OCI-LY7 (cell line): ENCODE data around the gene C19orf67. TPM values are rescaled to one million over a fixed set of nuclear protein-coding genes. Genes with fewer than 3 reads are reported as not detected.

Experiments
- BruUV-seq: library from RNA; stranded (reverse); fragments of 400-500 nt; replicated peaks from 2 replicates; lab custom pipeline; 2021; lab: Mats Ljungman, UMichigan
- CTCF ChIA-PET: fragments of 300-600 bp; sonication (Branson Sonifier 250); formaldehyde crosslinking; loops from one replicate; lab custom pipeline; 2022; ENCODE audit warnings: antibody characterized with exemption; ENCODE audit not compliant: unreplicated experiment; lab: Charles Lee
- POLR2A ChIA-PET: fragments of 300-600 bp; sonication (Branson Sonifier 250); formaldehyde crosslinking; loops from one replicate; lab custom pipeline; 2022; ENCODE audit warnings: antibody characterized with exemption; lab: Charles Lee
- DNase-seq: peaks from one replicate; pipeline ENCODE4 v3.0.0-alpha.2; 2015; ENCODE audit warnings: low spot score
- H2AFZ ChIP-seq: fragments of 200-600 bp; sonication (generic), shearing (Covaris generic); 2 replicates; pipeline ENCODE4 v1.6.1; 2014; ENCODE audit warnings: mild to moderate bottlenecking, antibody characterized with exemption, low read length, moderate library complexity
- H3K27ac ChIP-seq: fragments of 200-600 bp; sonication (generic); 2 replicates; pipeline ENCODE4 v1.5.1; 2014; ENCODE audit warnings: mixed run types, low read depth, mild to moderate bottlenecking, moderate library complexity, low read length, inconsistent platforms; ENCODE audit not compliant: poor library complexity, severe bottlenecking
- H3K36me3 ChIP-seq: fragments of 200-600 bp; sonication (generic); 2 replicates; pipeline ENCODE4 v1.6.1; 2014; ENCODE audit warnings: mild to moderate bottlenecking, antibody characterized with exemption, low read length, moderate library complexity, mixed read lengths; ENCODE audit not compliant: insufficient read depth
- H3K4me1 ChIP-seq: fragments of 200-600 bp; sonication (generic); 2 replicates; pipeline ENCODE4 v1.5.1; 2014; ENCODE audit warnings: mild to moderate bottlenecking, low read length; ENCODE audit not compliant: insufficient read depth, poor library complexity, severe bottlenecking
- H3K4me2 ChIP-seq: fragments of 200-600 bp; sonication (generic); 2 replicates; pipeline ENCODE4 v1.6.1; 2014; ENCODE audit warnings: mild to moderate bottlenecking, low read length
- H3K4me3 ChIP-seq: fragments of 200-600 bp; sonication (generic); 2 replicates; pipeline ENCODE4 v1.5.1; 2014; ENCODE audit warnings: mild to moderate bottlenecking, low read depth, low read length; ENCODE audit not compliant: poor library complexity, severe bottlenecking
- H3K79me2 ChIP-seq: fragments of 200-600 bp; sonication (generic); 2 replicates; pipeline ENCODE4 v1.6.1; 2016; ENCODE audit warnings: low read depth, mild to moderate bottlenecking, low read length, moderate library complexity, mixed read lengths; ENCODE audit not compliant: insufficient read depth
- H3K9me2 ChIP-seq: fragments of 200-600 bp; sonication (generic); 2 replicates; pipeline ENCODE4 v1.6.1; 2016; ENCODE audit warnings: mild to moderate bottlenecking, low read length, mixed read lengths; ENCODE audit not compliant: insufficient read depth
- H3K9me3 ChIP-seq: fragments of 200-600 bp; sonication (generic); 2 replicates; pipeline ENCODE4 v1.6.1; 2014; ENCODE audit warnings: mild to moderate bottlenecking, mixed run types, low read length, mixed read lengths
- H4K20me1 ChIP-seq: fragments of 200-600 bp; sonication (generic); 2 replicates; pipeline ENCODE4 v1.6.1; 2014; ENCODE audit warnings: mild to moderate bottlenecking, antibody characterized with exemption, low read length, moderate library complexity, mixed read lengths; ENCODE audit not compliant: insufficient read depth
- CTCF ChIP-seq: fragments of 200-600 bp; sonication (generic); conservative IDR thresholded peaks from 2 replicates; pipeline ENCODE4 v1.5.1; 2014; ENCODE audit warnings: mild to moderate bottlenecking, antibody characterized with exemption, low read length, moderate library complexity, mixed read lengths
- EZH2phosphoT487 ChIP-seq: fragments of 200-600 bp; sonication (generic); IDR thresholded peaks from 2 replicates; pipeline ENCODE4 v1.6.1; 2018; ENCODE audit warnings: low read depth, borderline replicate concordance, mild to moderate bottlenecking, mixed run types, antibody characterized with exemption, low read length, moderate library complexity, mixed read lengths
- intact Hi-C: fragments of 100-400 bp; cut with micrococcal nuclease; formaldehyde crosslinking; loops from one replicate; pipeline ENCODE4 v1.10.0; 2022; ENCODE audit not compliant: unreplicated experiment
- total RNA-seq, 2 experiments: library from RNA; depleted of rRNA in 1 of 2; stranded (reverse); fragments of >200 nt in 1 of 2; shearing (Covaris generic) in 1 of 2; gene quantifications; 2 replicates each; pipeline ENCODE4 v1.2.3, GENCODE V29; 2014 to 2022

The C19orf67 gene
- total RNA-seq, 2 experiments from 2014 or later = 1.4 to 2.6 TPM

DNA sequence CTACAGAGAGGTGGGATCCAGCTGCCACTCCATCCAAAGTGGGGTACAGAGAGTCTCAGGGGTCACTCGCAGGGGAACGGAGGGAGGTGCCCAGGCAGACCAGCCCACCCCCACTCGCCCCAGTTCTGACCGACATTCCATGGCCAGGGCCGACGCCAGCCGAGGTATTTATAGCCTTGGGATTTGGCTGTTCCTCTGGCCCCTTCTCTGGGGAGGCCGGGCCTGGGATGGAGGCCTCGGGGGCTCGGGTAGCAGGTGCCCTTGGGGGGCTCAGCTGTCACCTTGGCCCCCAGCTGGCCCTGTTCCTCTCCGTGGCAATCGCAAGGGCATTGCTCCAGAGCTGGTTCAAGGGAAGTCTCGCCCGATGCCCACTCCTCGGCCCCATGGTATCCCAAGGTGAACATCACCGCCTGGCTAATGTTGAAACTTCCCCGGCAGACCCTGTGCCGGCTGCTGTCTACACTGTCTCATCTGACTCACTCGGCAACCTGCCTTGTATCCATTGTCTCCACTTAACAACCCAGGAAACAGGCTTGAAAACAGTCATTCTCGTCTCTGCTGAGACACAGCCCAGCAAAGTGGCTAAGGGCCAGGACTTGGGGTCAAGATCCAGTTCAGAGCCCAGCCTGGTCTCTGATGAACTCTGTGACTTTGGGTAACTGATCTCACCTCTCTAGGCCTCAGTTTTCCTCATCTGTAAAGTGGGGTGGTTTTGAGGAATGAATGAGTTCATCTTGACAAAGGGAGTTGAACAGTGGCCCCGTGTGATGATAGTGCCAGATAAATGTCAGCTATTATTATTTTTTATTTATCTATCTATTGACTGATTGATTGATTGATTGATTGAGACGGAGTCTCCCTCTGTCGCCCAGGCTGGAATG lies 22.2 kb upstream of the C19orf67 start:
- no TSS peak for BruUV-seq
- Histone ChIP-seq H4K20me1 (no peaks in the 10 kb centered on the region), H3K79me2 (no peaks in the 10 kb centered on the region), H3K36me3 (no peaks in the 10 kb centered on the region; the same call in 1 of the 2 replicates), H2AFZ (no peak overlapping the region), H3K4me1 (no peaks in the 10 kb centered on the region), H3K4me2 (no peak overlapping the region), H3K27ac (no peak overlapping the region), H3K4me3 (no peak overlapping the region), H3K9me3 (no peaks in the 10 kb centered on the region), H3K9me2 (no peaks in the 10 kb centered on the region)
- intact Hi-C loops = no loop called here
- ChIA-PET POLR2A (no interaction called here), CTCF (interaction anchor here (0.6 kb wide), 1 partner anchor 27 kb away, joined by 3 read pairs; no protein-coding TSS in a partner anchor)
- TF ChIP-seq EZH2phosphoT487 = no peak
- no peak for TF ChIP-seq CTCF
- DNase-seq = no peak

DNA sequence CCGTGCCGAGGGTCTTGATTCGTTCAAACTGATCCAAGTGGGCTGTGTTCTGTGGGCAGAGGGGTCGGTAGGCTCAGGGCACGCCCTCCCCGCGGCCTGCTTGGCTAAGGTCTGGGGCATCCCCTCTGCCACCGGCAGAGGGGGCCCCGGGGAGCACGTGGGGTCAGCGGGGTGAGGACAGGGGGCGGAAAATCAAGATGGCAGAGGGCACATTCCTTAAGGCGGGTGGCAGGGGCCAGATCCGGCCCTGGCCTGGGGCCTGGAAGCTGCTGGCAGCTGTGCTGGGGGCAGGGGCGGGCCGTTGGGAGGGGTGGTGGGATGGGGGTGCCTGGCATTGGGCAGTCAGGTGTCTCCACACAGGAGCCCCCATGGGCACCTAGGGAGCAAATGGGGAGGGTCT lies 21.3 kb upstream of the C19orf67 start:
- DNase-seq = no peak
- H2AFZ ChIP-seq = no peak overlapping the region
- no peaks in the 10 kb centered on the region for H3K9me2 ChIP-seq
- TF ChIP-seq CTCF (no peak), EZH2phosphoT487 (no peak)
- POLR2A ChIA-PET = interaction anchor here (0.6 kb wide), 2 partner anchors 198 to 236 kb away, joined by 3 read pairs; no protein-coding TSS in a partner anchor
- intact Hi-C loops = no loop called here
- no peak overlapping the region for H3K4me2 ChIP-seq
- H4K20me1 ChIP-seq = no peaks in the 10 kb centered on the region
- no peaks in the 10 kb centered on the region for H3K4me1 ChIP-seq
- no peaks in the 10 kb centered on the region for H3K79me2 ChIP-seq
- no peak overlapping the region for H3K4me3 ChIP-seq
- H3K9me3 ChIP-seq = no peaks in the 10 kb centered on the region
- peaks cover 7% of the 10 kb centered on the region for H3K36me3 ChIP-seq
- H3K27ac ChIP-seq = no peak overlapping the region
- BruUV-seq = no TSS peak
- CTCF ChIA-PET = no interaction called here

GRCh38 chr19:14105680-14106079 lies 20.1 kb upstream of the C19orf67 start:
- BruUV-seq = no TSS peak
- Histone ChIP-seq H3K36me3 (peaks cover 7% of the 10 kb centered on the region), H3K27ac (no peak overlapping the region), H3K9me3 (no peaks in the 10 kb centered on the region), H3K4me2 (no peak overlapping the region), H4K20me1 (no peaks in the 10 kb centered on the region), H3K4me1 (no peaks in the 10 kb centered on the region), H3K4me3 (no peak overlapping the region), H3K9me2 (no peaks in the 10 kb centered on the region), H3K79me2 (no peaks in the 10 kb centered on the region), H2AFZ (no peak overlapping the region)
- CTCF ChIA-PET = interaction anchor here (0.6 kb wide), 1 partner anchor 11 kb away, joined by 5 read pairs; no protein-coding TSS in a partner anchor
- intact Hi-C loops = no loop called here
- no peak for DNase-seq
- no peak for TF ChIP-seq CTCF
- no peak for TF ChIP-seq EZH2phosphoT487
- POLR2A ChIA-PET = interaction anchor here (1.2 kb wide), 1 partner anchor 30 kb away, joined by 3 read pairs; no protein-coding TSS in a partner anchor
